Thoracic aorta (tissue), 2 donors: ENCODE data around the gene PAIP1. TPM values are rescaled to one million over a fixed set of nuclear protein-coding genes. Genes with fewer than 3 reads are reported as not detected.

Experiments used
- ATAC-seq: fragments of 150-250 bp; one replicate; pipeline ENCODE4 v1.8.0; 2017; ENCODE audit warnings: low read depth; ENCODE audit not compliant: insufficient number of reproducible peaks, low FRiP score
- DNase-seq: peaks from one replicate; pipeline ENCODE4 v3.0.0-alpha.2; 2020; ENCODE audit warnings: low spot score
- H3K27ac ChIP-seq, 2 donors: fragments of 200-600 bp; sonication (generic); 1 replicate in 1 of 2; 2 replicates in 1 of 2; pipeline ENCODE4 v1.5.1; 2016; ENCODE audit warnings: mild to moderate bottlenecking in 2 of 2, moderate library complexity in 2 of 2
- H3K27me3 ChIP-seq: fragments of 200-600 bp; sonication (generic); replicated peaks from 2 replicates; pipeline ENCODE4 v1.6.0; 2016; ENCODE audit warnings: mild to moderate bottlenecking; ENCODE audit not compliant: insufficient read depth
- H3K36me3 ChIP-seq: fragments of 200-600 bp; sonication (generic); one replicate; pipeline ENCODE4 v1.5.1; 2016
- H3K4me1 ChIP-seq, 2 donors: fragments of 200-600 bp; sonication (generic); 1 replicate in 1 of 2; 2 replicates in 1 of 2; pipeline versions ENCODE4 v1.5.1 to v1.6.0; 2016; ENCODE audit warnings: low read depth in 2 of 2, mild to moderate bottlenecking in 1 of 2; ENCODE audit not compliant: control insufficient read depth in 1 of 2
- H3K4me3 ChIP-seq: fragments of 200-600 bp; sonication (generic); 2 replicates; pipeline ENCODE4 v1.5.1; 2016; ENCODE audit warnings: mild to moderate bottlenecking
- H3K9me3 ChIP-seq: fragments of 200-600 bp; sonication (generic); 2 replicates; pipeline ENCODE4 v1.5.1; 2016
- CTCF ChIP-seq: fragments of 200-600 bp; sonication (generic); IDR thresholded peaks from one replicate; pipeline ENCODE4 v1.5.1; 2019; ENCODE audit warnings: antibody characterized with exemption
- total RNA-seq, 2 donors: library from RNA; depleted of rRNA; stranded (reverse); fragments of >200 nt; gene quantifications; one replicate each; pipeline versions ENCODE4 v1.1.0 to v1.2.3, GENCODE V29; 2016

The PAIP1 gene
- total RNA-seq, 2 donors from 2014 or later = 74.1 to 81.6 TPM

DNA sequence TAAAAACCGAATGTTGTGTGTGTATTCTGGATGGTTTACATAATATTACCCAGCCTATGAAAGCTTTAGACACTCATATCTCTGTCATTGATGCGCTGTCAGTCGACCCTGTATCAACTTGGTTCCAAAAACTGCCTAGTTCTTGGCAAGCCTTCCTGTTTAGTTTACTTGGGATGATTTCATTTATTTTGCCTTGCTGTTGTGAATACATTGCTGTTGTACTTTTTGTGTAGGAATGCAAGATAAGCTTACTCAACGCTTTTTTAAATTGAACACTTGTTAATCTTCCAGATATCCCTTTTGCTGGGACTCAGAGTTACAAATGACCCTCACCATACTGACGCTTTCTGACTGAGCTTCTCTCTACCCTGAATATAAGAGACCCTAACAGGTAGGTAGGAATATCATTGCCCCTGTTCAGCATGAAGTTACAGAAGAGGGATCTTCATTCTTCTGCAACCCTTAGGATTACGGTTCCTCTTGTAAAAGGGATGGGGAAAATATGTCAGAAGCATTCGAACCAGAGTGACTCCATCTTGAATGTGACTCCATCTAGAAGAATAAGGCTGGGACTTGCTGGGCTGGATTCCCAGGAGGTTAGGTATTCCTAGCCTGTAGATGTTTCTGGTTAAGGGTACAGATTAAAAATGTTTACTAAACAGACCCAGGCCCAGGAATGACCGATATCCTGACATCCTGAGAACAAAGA is 13.7 kb upstream of the PAIP1 start:
- ATAC-seq (no peak), DNase-seq (no peak)
- H3K4me3 ChIP-seq = peak overlapping the region; percentile 64
- H3K4me1 ChIP-seq = peaks cover 14 to 24% of the 10 kb centered on the region in 2 donors
- H3K36me3 ChIP-seq = no peaks in the 10 kb centered on the region
- peak overlapping the region; percentile 47 to 67 for H3K27ac ChIP-seq
- H3K9me3 ChIP-seq = no peaks in the 10 kb centered on the region
- no peaks in the 10 kb centered on the region for H3K27me3 ChIP-seq
- TF ChIP-seq CTCF = no peak

GRCh38 chr5:43569236-43569746 is 12.4 kb upstream of the PAIP1 start:
- ATAC-seq (no peak), DNase-seq (no peak)
- TF ChIP-seq CTCF = no peak
- Histone ChIP-seq H3K4me3 (no peak overlapping the region), H3K27ac (no peak overlapping the region), H3K27me3 (no peaks in the 10 kb centered on the region), H3K36me3 (no peaks in the 10 kb centered on the region), H3K4me1 (peaks cover 14 to 24% of the 10 kb centered on the region in 2 donors), H3K9me3 (no peaks in the 10 kb centered on the region)

- Histone ChIP-seq H3K9me3 (no peaks in the 10 kb centered on the region), H3K4me1 (peaks cover 11 to 31% of the 10 kb centered on the region in 2 donors), H3K4me3 (no peak overlapping the region), H3K36me3 (no peaks in the 10 kb centered on the region), H3K27me3 (no peaks in the 10 kb centered on the region), H3K27ac (no peak overlapping the region)
- ATAC-seq (no peak), DNase-seq (no peak)
- TF ChIP-seq CTCF = no peak
These were observed 11.1 kb upstream of the PAIP1 start for GRCh38 chr5:43567967-43568366.

DNA sequence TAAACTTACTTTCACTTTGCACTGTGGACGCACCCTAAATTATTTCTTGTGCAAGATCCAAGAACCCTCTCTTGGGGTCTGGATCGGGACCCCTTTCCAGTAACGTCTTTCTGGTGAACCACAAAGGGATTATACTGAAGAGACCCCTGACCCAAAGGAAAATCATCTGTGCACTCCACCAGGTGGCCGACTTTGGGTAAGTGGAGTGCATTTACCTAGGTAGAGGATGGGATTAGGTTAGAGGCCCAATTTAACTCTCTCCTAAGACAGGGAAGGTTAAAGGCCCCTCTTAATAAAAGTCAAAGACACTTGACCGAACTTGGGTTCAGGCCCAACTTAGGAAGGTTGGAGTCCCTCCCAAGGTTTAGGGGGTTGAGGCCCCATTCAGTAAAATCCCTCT is 8.2 kb upstream of the PAIP1 start:
- Histone ChIP-seq H3K4me3 (no peak overlapping the region), H3K27ac (no peak overlapping the region), H3K9me3 (no peaks in the 10 kb centered on the region), H3K27me3 (no peaks in the 10 kb centered on the region), H3K36me3 (no peaks in the 10 kb centered on the region), H3K4me1 (peaks cover 3 to 13% of the 10 kb centered on the region in 2 donors)
- ATAC-seq (no peak), DNase-seq (no peak)
- no peak for TF ChIP-seq CTCF

DNA sequence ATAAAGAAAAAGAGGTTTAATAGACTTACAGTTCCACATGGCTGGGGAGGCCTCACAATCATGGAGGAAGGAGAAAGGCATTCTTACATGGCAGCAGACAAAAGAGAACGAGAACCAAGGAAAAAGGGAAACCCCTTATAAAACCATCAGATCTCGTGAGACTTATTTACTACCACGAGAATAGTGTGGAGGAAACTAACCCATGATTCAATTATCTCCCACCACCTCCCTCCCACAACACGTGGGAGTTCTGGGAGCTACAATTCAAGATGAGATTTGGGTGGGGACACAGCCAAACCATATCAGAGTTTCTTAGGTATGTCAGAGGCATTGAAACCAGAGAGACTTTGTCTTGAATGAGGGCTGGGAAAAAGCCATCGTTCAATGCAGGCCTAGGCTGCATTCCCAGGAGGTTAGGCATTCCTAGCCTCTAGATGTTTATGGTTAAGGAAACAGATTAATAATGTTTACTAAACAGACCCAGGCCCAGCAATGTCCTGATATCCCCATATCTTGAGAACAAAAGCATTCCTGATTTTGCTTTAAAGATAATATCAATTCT is 7.5 kb upstream of the PAIP1 start:
- no peak for ATAC-seq
- no peak for TF ChIP-seq CTCF
- H3K27me3 ChIP-seq = no peaks in the 10 kb centered on the region
- H3K4me1 ChIP-seq = peaks cover 3 to 13% of the 10 kb centered on the region in 2 donors
- no peaks in the 10 kb centered on the region for H3K9me3 ChIP-seq
- no peaks in the 10 kb centered on the region for H3K36me3 ChIP-seq
- DNase-seq = no peak
- no peak overlapping the region for H3K4me3 ChIP-seq
- no peak overlapping the region for H3K27ac ChIP-seq
